Loucy (cell line): Measurements from ENCODE around the gene ZNF274.
A peak's percentile ranks its signal among the peaks of the same experiment; 100 is the strongest.

Experiments
- H2AFZ ChIP-seq: fragments of 200-600 bp; sonication (generic); 2 replicates; pipeline ENCODE4 v1.6.0; 2016; ENCODE audit warnings: antibody characterized with exemption, mild to moderate bottlenecking, low read length, moderate library complexity
- H3F3A ChIP-seq: fragments of 200-600 bp; 2 replicates; pipeline ENCODE4 v1.6.0; 2016; ENCODE audit warnings: antibody characterized with exemption, low read depth, mild to moderate bottlenecking
- H3K27me3 ChIP-seq: fragments of 200-600 bp; sonication (generic); 2 replicates; pipeline ENCODE4 v1.6.1; 2014; ENCODE audit warnings: low read length, mild to moderate bottlenecking; ENCODE audit not compliant: insufficient read depth, poor library complexity, severe bottlenecking
- H3K36me3 ChIP-seq: fragments of 200-600 bp; sonication (generic); 2 replicates; pipeline ENCODE4 v1.6.1; 2016; ENCODE audit warnings: low read length; ENCODE audit not compliant: insufficient read depth
- H3K4me1 ChIP-seq: fragments of 200-600 bp; sonication (generic); 2 replicates; pipeline ENCODE4 v1.5.1; 2014; ENCODE audit warnings: low read length, mild to moderate bottlenecking; ENCODE audit not compliant: insufficient read depth, poor library complexity, severe bottlenecking
- H3K4me2 ChIP-seq: fragments of 200-600 bp; sonication (generic); 2 replicates; pipeline ENCODE4 v1.6.0; 2014; ENCODE audit warnings: antibody characterized with exemption, low read length, low read depth, mild to moderate bottlenecking; ENCODE audit not compliant: poor library complexity, severe bottlenecking
- H3K4me3 ChIP-seq: fragments of 200-600 bp; sonication (generic); 2 replicates; pipeline ENCODE4 v1.5.1; 2014; ENCODE audit warnings: low read length, mild to moderate bottlenecking, mixed read lengths; ENCODE audit not compliant: poor library complexity, severe bottlenecking
- H3K79me2 ChIP-seq: fragments of 200-600 bp; sonication (generic); 2 replicates; pipeline ENCODE4 v1.6.1; 2014; ENCODE audit warnings: low read length; ENCODE audit not compliant: insufficient read depth
- H3K9ac ChIP-seq: fragments of 200-600 bp; sonication (generic); 2 replicates; pipeline ENCODE4 v1.6.0; 2014; ENCODE audit warnings: mild to moderate bottlenecking, low read depth, low read length, moderate library complexity; ENCODE audit not compliant: poor library complexity, severe bottlenecking
- H3K9me2 ChIP-seq: fragments of 200-600 bp; sonication (generic); replicated peaks from 2 replicates; pipeline ENCODE4 v1.6.1; 2016; ENCODE audit warnings: low read depth, low read length, mixed read lengths
- H3K9me3 ChIP-seq: fragments of 200-600 bp; sonication (generic); 2 replicates; pipeline ENCODE4 v1.6.1; 2014; ENCODE audit warnings: mild to moderate bottlenecking, antibody characterized with exemption, low read length, low read depth; ENCODE audit not compliant: insufficient read depth
- H4K20me1 ChIP-seq: fragments of 200-600 bp; sonication (generic); 2 replicates; pipeline ENCODE4 v1.6.0; 2014; ENCODE audit warnings: antibody characterized with exemption, low read length, mild to moderate bottlenecking; ENCODE audit not compliant: insufficient read depth, poor library complexity, severe bottlenecking
- EZH2phosphoT487 ChIP-seq: fragments of 200-600 bp; IDR thresholded peaks from 2 replicates; pipeline ENCODE4 v1.6.1; 2018; ENCODE audit warnings: antibody characterized with exemption, mild to moderate bottlenecking, moderate library complexity, borderline replicate concordance
- TF ChIP-seq, protein P1 (sequence below): fragments of 200-600 bp; sonication (generic); conservative IDR thresholded peaks from 2 replicates; pipeline ENCODE4 v1.5.1; 2014; ENCODE audit warnings: mild to moderate bottlenecking, antibody characterized with exemption, low read length

Gene ZNF274

DNA sequence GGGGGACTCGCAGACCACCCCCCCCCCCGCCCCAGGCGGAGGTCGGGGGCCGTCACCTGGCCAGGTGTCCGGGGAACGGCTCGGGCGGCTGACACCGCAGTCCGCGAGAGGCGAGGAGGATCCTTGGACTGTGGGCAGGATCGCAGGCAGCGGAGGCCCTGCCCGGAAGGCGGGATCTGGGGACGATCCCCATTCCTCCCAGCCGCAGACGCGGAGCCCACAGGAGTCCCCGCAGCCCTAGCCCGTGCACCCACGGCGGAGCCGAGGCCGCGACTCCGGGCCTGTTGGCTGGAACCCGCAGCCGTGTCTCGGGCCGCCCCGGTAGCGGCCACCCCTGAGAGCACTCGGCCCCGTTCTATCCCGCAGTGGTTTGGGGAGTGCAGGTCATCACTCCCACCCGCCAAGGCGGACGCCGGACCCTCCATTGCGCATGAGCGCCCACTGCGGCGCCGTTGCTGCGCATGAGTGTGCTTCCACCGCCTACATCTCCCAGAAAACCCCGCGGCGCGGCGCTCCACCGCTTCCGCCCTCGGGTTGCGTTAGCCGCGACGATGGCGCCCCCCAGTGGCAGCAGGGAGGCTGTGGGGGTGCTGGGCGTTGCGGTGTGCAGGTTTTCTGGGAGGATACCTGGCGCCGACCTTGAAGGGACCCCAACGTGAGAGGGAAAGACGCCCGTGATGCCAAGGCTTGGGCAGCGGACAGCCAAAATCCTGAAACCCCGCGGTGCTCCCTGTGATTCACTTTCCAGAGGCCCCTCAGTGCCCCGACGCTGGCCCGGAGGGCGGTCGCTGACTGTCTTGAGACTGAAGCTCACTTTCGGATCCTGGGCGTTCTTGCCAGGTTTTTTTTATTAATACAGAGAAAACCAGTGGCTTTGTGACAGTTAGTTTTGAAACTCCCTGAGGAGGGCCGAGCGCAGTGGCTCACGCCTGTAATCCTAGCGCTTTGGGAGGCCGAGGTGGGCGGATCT is 27.9 kb upstream of the ZNF274 start:
- Histone ChIP-seq H2AFZ (peak overlapping the region; percentile 100), H3K4me1 (peaks cover 20% of the 10 kb centered on the region), H3F3A (no peaks in the 10 kb centered on the region), H4K20me1 (no peaks in the 10 kb centered on the region), H3K4me2 (peak overlapping the region; percentile 74), H3K4me3 (peak overlapping the region; percentile 100), H3K9ac (peak overlapping the region; percentile 94), H3K9me3 (no peaks in the 10 kb centered on the region), H3K79me2 (peaks cover 20% of the 10 kb centered on the region), H3K9me2 (no peaks in the 10 kb centered on the region), H3K36me3 (no peaks in the 10 kb centered on the region), H3K27me3 (no peaks in the 10 kb centered on the region)
- TF ChIP-seq EZH2phosphoT487: no peak
- TF ChIP-seq, protein P1, sequence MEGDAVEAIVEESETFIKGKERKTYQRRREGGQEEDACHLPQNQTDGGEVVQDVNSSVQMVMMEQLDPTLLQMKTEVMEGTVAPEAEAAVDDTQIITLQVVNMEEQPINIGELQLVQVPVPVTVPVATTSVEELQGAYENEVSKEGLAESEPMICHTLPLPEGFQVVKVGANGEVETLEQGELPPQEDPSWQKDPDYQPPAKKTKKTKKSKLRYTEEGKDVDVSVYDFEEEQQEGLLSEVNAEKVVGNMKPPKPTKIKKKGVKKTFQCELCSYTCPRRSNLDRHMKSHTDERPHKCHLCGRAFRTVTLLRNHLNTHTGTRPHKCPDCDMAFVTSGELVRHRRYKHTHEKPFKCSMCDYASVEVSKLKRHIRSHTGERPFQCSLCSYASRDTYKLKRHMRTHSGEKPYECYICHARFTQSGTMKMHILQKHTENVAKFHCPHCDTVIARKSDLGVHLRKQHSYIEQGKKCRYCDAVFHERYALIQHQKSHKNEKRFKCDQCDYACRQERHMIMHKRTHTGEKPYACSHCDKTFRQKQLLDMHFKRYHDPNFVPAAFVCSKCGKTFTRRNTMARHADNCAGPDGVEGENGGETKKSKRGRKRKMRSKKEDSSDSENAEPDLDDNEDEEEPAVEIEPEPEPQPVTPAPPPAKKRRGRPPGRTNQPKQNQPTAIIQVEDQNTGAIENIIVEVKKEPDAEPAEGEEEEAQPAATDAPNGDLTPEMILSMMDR: peak; percentile 81

- Histone ChIP-seq H3K4me1 (peaks cover 8% of the 10 kb centered on the region), H3K36me3 (no peaks in the 10 kb centered on the region), H3K79me2 (peaks cover 15% of the 10 kb centered on the region; the same call in 1 of the 2 replicates), H3K4me3 (no peak overlapping the region), H3K4me2 (no peak overlapping the region), H3F3A (no peaks in the 10 kb centered on the region), H3K9me2 (no peaks in the 10 kb centered on the region), H3K9ac (no peak overlapping the region), H3K9me3 (no peaks in the 10 kb centered on the region), H2AFZ (no peak overlapping the region), H4K20me1 (no peaks in the 10 kb centered on the region), H3K27me3 (no peaks in the 10 kb centered on the region)
- TF ChIP-seq, protein P1: no peak
- no peak for TF ChIP-seq EZH2phosphoT487
Observed at GRCh38 chr19:58157045-58157728, 25.7 kb upstream of the ZNF274 start.

GRCh38 chr19:58166268-58166667 is 16.6 kb upstream of the ZNF274 start:
- no peak overlapping the region for H3K9ac ChIP-seq
- no peaks in the 10 kb centered on the region for H3K36me3 ChIP-seq
- no peaks in the 10 kb centered on the region for H3K9me2 ChIP-seq
- no peaks in the 10 kb centered on the region for H3K27me3 ChIP-seq
- TF ChIP-seq, protein P1: no peak
- TF ChIP-seq EZH2phosphoT487: no peak
- no peak overlapping the region for H2AFZ ChIP-seq
- no peaks in the 10 kb centered on the region for H3K79me2 ChIP-seq
- no peaks in the 10 kb centered on the region for H3K4me1 ChIP-seq
- peaks cover 35% of the 10 kb centered on the region for H3K9me3 ChIP-seq
- no peak overlapping the region for H3K4me2 ChIP-seq
- H3K4me3 ChIP-seq: no peak overlapping the region
- no peaks in the 10 kb centered on the region for H4K20me1 ChIP-seq
- H3F3A ChIP-seq: no peaks in the 10 kb centered on the region
